Endothelial cell of umbilical vein (primary cell): Measurements from ENCODE around the gene ELL2. TPM values are rescaled to one million over a fixed set of nuclear protein-coding genes. Genes with fewer than 3 reads are reported as not detected.

ENCODE experiments used
- BruUV-seq: library from RNA; stranded (reverse); fragments of 400-500 nt; replicated peaks from 2 replicates; lab custom pipeline; 2021; lab: Mats Ljungman, UMichigan
- CTCF ChIA-PET: fragments of 300-600, 350-600 bp; sonication (Branson Sonifier 250); formaldehyde crosslinking; loops from one replicate; lab custom pipeline; 2021; ENCODE audit warnings: antibody characterized with exemption, inconsistent platforms; lab: Charles Lee
- POLR2A ChIA-PET: fragments of 300-600, 350-600 bp; sonication (Branson Sonifier 250); formaldehyde crosslinking; loops from one replicate; lab custom pipeline; 2021; ENCODE audit warnings: antibody characterized with exemption, inconsistent platforms; lab: Charles Lee
- DNase-seq: peaks from one replicate; pipeline ENCODE4 v3.0.0-alpha.2; 2011; ENCODE audit warnings: low read depth, low spot score
- FAIRE-seq: peaks from 2 replicates; lab custom pipeline; 2011; peaks lifted over from hg19 to GRCh38; lab: Jason Lieb, UNC
- H2AFZ ChIP-seq: 2 replicates; pipeline ENCODE4 v1.6.0; 2012; ENCODE audit warnings: low read depth, low read length, control low read depth, inconsistent platforms
- H3K27ac ChIP-seq: 2 replicates; pipeline ENCODE4 v1.5.1; 2011; ENCODE audit warnings: low read depth, mild to moderate bottlenecking, control low read depth, low read length, moderate library complexity; ENCODE audit not compliant: insufficient read depth
- H3K27me3 ChIP-seq, 2 experiments: 2 replicates each; pipeline versions ENCODE4 v1.6.0 to v1.6.1; 2011; ENCODE audit warnings: low read length in 2 of 2, mixed read lengths in 1 of 2; ENCODE audit not compliant: control insufficient read depth in 2 of 2, insufficient read depth in 2 of 2
- H3K36me3 ChIP-seq, 2 experiments: 2 replicates in 1 of 2; 3 replicates in 1 of 2; pipeline ENCODE4 v1.5.1; 2011; ENCODE audit warnings: low read length in 2 of 2, mild to moderate bottlenecking in 1 of 2, moderate library complexity in 1 of 2; ENCODE audit not compliant: control insufficient read depth in 2 of 2, insufficient read depth in 2 of 2; ENCODE audit errors: extremely low read depth in 1 of 2
- H3K4me1 ChIP-seq: 3 replicates; pipeline ENCODE4 v1.5.1; 2011; ENCODE audit warnings: mild to moderate bottlenecking, low read length; ENCODE audit not compliant: control insufficient read depth, insufficient read depth; ENCODE audit errors: extremely low read depth
- H3K4me2 ChIP-seq: 2 replicates; pipeline ENCODE4 v1.6.1; 2011; ENCODE audit warnings: low read length, control low read depth, mixed read lengths; ENCODE audit not compliant: insufficient read depth
- H3K4me3 ChIP-seq, 3 experiments: fragments of 200-600 bp in 1 of 3; sonication (generic), shearing (Covaris generic) in 1 of 3; replicated peaks in 1 of 3; 2 replicates each; pipeline ENCODE4 v1.5.1; 2011 to 2016; ENCODE audit warnings: control low read depth in 3 of 3, low read length in 3 of 3, mild to moderate bottlenecking in 2 of 3, inconsistent platforms in 1 of 3, low read depth in 1 of 3, moderate library complexity in 1 of 3; ENCODE audit not compliant: insufficient read depth in 1 of 3
- H3K79me2 ChIP-seq: 2 replicates; pipeline ENCODE4 v1.6.0; 2012; ENCODE audit warnings: low read length, inconsistent platforms; ENCODE audit not compliant: control insufficient read depth, insufficient read depth
- H3K9ac ChIP-seq: replicated peaks from 2 replicates; pipeline ENCODE3; 2011; ENCODE audit warnings: low read length, control low read depth; ENCODE audit not compliant: insufficient read depth; ENCODE audit errors: extremely low read depth
- H3K9me1 ChIP-seq: replicated peaks from 3 replicates; pipeline ENCODE4 v1.6.0; 2011; ENCODE audit warnings: mild to moderate bottlenecking, low read length; ENCODE audit not compliant: control insufficient read depth, insufficient read depth; ENCODE audit errors: extremely low read depth
- H3K9me3 ChIP-seq: replicated peaks from 2 replicates; pipeline ENCODE4 v1.5.1; 2012; ENCODE audit warnings: low read length, inconsistent platforms; ENCODE audit not compliant: control insufficient read depth, insufficient read depth
- H4K20me1 ChIP-seq: replicated peaks from 2 replicates; pipeline ENCODE3; 2011; ENCODE audit warnings: mild to moderate bottlenecking, low read length; ENCODE audit not compliant: control insufficient read depth, insufficient read depth; ENCODE audit errors: extremely low read depth
- CTCF ChIP-seq, 2 donors: IDR thresholded peaks; 1 replicate in 1 of 2; 2 replicates in 1 of 2; pipeline ENCODE4 v1.5.1; 2011; ENCODE audit warnings: low read length in 2 of 2, mild to moderate bottlenecking in 2 of 2, moderate library complexity in 2 of 2, control low read depth in 1 of 2, inconsistent platforms in 1 of 2, low read depth in 1 of 2; ENCODE audit not compliant: insufficient read depth in 1 of 2; ENCODE audit errors: extremely low read depth in 1 of 2
- EZH2 ChIP-seq: IDR thresholded peaks from 2 replicates; pipeline ENCODE4 v1.6.1; 2012; ENCODE audit warnings: borderline replicate concordance, low read depth, mild to moderate bottlenecking, moderate library complexity, low read length, inconsistent platforms; ENCODE audit not compliant: severe bottlenecking
- FOS ChIP-seq: IDR thresholded peaks from 2 replicates; pipeline ENCODE4 v1.6.1; 2011; ENCODE audit warnings: mild to moderate bottlenecking, low read length, moderate library complexity, borderline replicate concordance; ENCODE audit not compliant: insufficient read depth
- GATA2 ChIP-seq: IDR thresholded peaks from 2 replicates; pipeline ENCODE4 v1.7.0; 2011; ENCODE audit warnings: low read depth, mild to moderate bottlenecking, moderate library complexity, mixed read lengths, low read length; ENCODE audit not compliant: insufficient read length, insufficient read depth
- JUN ChIP-seq: IDR thresholded peaks from 2 replicates; pipeline ENCODE4 v1.6.1; 2011; ENCODE audit warnings: borderline replicate concordance, low read depth; ENCODE audit not compliant: insufficient read length, insufficient read depth
- MAX ChIP-seq: IDR thresholded peaks from 2 replicates; pipeline ENCODE4 v1.6.1; 2011; ENCODE audit not compliant: insufficient read depth, insufficient read length
- MYC ChIP-seq: IDR thresholded peaks from one replicate; pipeline ENCODE4 v1.6.1; 2011; ENCODE audit warnings: mild to moderate bottlenecking, low read depth, low read length
- POLR2A ChIP-seq: IDR thresholded peaks from 2 replicates; pipeline ENCODE4 v1.6.1; 2012; ENCODE audit warnings: low read depth, mild to moderate bottlenecking, control low read depth, low read length
- POLR2AphosphoS5 ChIP-seq: IDR thresholded peaks from 2 replicates; pipeline ENCODE4 v1.6.1; 2012; ENCODE audit warnings: low read depth, mild to moderate bottlenecking, control low read depth, low read length, moderate library complexity; ENCODE audit not compliant: insufficient read depth
- dilution Hi-C: fragments of 300-500 bp; cut with MboI; formaldehyde crosslinking; loops from one replicate; pipeline ENCODE4 v1.15.0; 2019; ENCODE audit warnings: low sequenced_read_pairs; ENCODE audit not compliant: extremely low pct_ligation_motif_present
- intact Hi-C: fragments of 100-400 bp; cut with micrococcal nuclease; formaldehyde crosslinking; loops from one replicate; pipeline ENCODE4 v1.10.0; 2022
- polyA plus RNA-seq, 4 experiments: library from polyadenylated mRNA; depleted of rRNA in 3 of 4; stranded (reverse) in 3 of 4; unstranded in 1 of 4; fragments of >200 nt; gene quantifications; 2 replicates each; pipeline versions ENCODE4 v1.2.1 to v1.2.3, GENCODE V29; 2011 to 2012; ENCODE audit warnings: missing spikeins in 1 of 4
- total RNA-seq: library from RNA; stranded (reverse); gene quantifications from 2 replicates; pipeline ENCODE4 v1.2.3, GENCODE V29; 2021

Gene ELL2
- total and polyA plus RNA-seq, 2 donors (not counting 3 experiments of a cell fraction or from before 2014, with no cell fraction given) = 6.8 to 26.0 TPM

- Histone ChIP-seq H3K4me3 (no peak overlapping the region), H4K20me1 (no peaks in the 10 kb centered on the region), H3K4me1 (peaks cover 21% of the 10 kb centered on the region), H3K27ac (no peak overlapping the region), H3K4me2 (no peak overlapping the region), H2AFZ (no peak overlapping the region), H3K9ac (no peak overlapping the region), H3K27me3 (no peaks in the 10 kb centered on the region), H3K36me3 (no peaks in the 10 kb centered on the region), H3K9me3 (no peaks in the 10 kb centered on the region), H3K9me1 (no peaks in the 10 kb centered on the region), H3K79me2 (no peaks in the 10 kb centered on the region)
- ChIA-PET POLR2A (no interaction called here), CTCF (interaction anchor here (1.9 to 4.3 kb wide), 2 partner anchors 16 to 58 kb away, joined by 4 to 25 read pairs; no protein-coding TSS in a partner anchor)
- FAIRE-seq = no peak
- DNase-seq = no peak
- TF ChIP-seq GATA2 = no peak
- TF ChIP-seq FOS = no peak
- TF ChIP-seq MYC = no peak
- TF ChIP-seq MAX = no peak
- no peak for TF ChIP-seq POLR2A
- no peak for TF ChIP-seq JUN
- TF ChIP-seq EZH2 = no peak
- no peak for TF ChIP-seq CTCF (IDR thresholded peaks at IDR 0.05; ENCODE audit: extremely low read depth in 1 of 2, insufficient read depth in 1 of 2, low read depth in 1 of 2, low read length in 2 of 2)
- TF ChIP-seq POLR2AphosphoS5 = no peak
- no TSS peak for BruUV-seq
- intact Hi-C loops = loop anchor here (5.0 kb wide), 1 partner anchor 107 kb away; the partner anchor contains the start of gene RHOBTB3
- dilution Hi-C loops = loop anchor here (25.0 kb wide), 1 partner anchor 202 kb away; the partner anchor contains the start of gene RFESD
These were observed 122.0 kb downstream of the ELL2 start for GRCh38 chr5:95839658-95840057.
